Measurements from ENCODE around the gene DHX30. TPM values are rescaled to one million over a fixed set of nuclear protein-coding genes. Genes with fewer than 3 reads are reported as not detected.

Gene DHX30
- 34.0 to 45.1 TPM (median 43.1 TPM) in 5 replicates for total RNA-seq (2022; extraction: Qiagen RNA extraction)

GRCh38 chr3:47802734-47803479 is at the start of gene DHX30:
DHX30 (plus strand) TSS chr3:47803138; CDS start chr3:47810684, 7,546 bp downstream.

GRCh38 chr3:47781685-47782445 is 21.1 kb upstream of the DHX30 start, which contains the start of gene SMARCC1:
SMARCC1 (minus strand) TSS chr3:47781893; CDS start chr3:47781797, 96 bp downstream.

Other genes starting within 250 kb of the DHX30 start
- gene CSPG5, start 224.3 kb upstream of the DHX30 start, total RNA-seq (2022; extraction: Qiagen RNA extraction) = 0.83 to 1.3 TPM (median 1.1 TPM) in 5 replicates
- 24.3 to 30.1 TPM (median 28.7 TPM) in 5 replicates for gene SMARCC1, start 21.2 kb upstream of the DHX30 start, total RNA-seq (2022; extraction: Qiagen RNA extraction)
- 85.3 to 120 TPM (median 117 TPM) in 5 replicates for gene MAP4, start 213.3 kb downstream of the DHX30 start, total RNA-seq (2022; extraction: Qiagen RNA extraction)